Fibroblast of the conjunctiva (primary cell): ENCODE results near the gene MELTF.

Source experiments
- DNase-seq: peaks from one replicate; pipeline ENCODE4 v3.0.0-alpha.2; 2010; ENCODE audit warnings: low read depth

The MELTF gene

GRCh38 chr3:196968233-196969133 lies 61.1 kb downstream of the MELTF start, which contains the start of gene PIGZ:
Gene PIGZ (minus strand): TSS chr3:196968833. CDS start chr3:196952031, 16,802 bp downstream.
- DNase-seq: no peak

GRCh38 chr3:196967412-196968232 lies 62.0 kb downstream of the MELTF start:
- DNase-seq: no peak

- DNase-seq: no peak
These were observed 62.9 kb downstream of the MELTF start for GRCh38 chr3:196966526-196967401.

- no peak for DNase-seq
These were observed 63.8 kb downstream of the MELTF start for GRCh38 chr3:196965804-196966173.

GRCh38 chr3:196965112-196965803 lies 64.4 kb downstream of the MELTF start:
- DNase-seq: no peak

GRCh38 chr3:196963631-196963953 lies 66.0 kb downstream of the MELTF start:
- no peak for DNase-seq

- DNase-seq: no peak
These were observed 66.5 kb downstream of the MELTF start for GRCh38 chr3:196962930-196963630.

- DNase-seq: no peak
These were observed 67.3 kb downstream of the MELTF start for GRCh38 chr3:196962108-196962929.

- DNase-seq: no peak
These were observed 74.8 kb downstream of the MELTF start for GRCh38 chr3:196954832-196955231.
